PC-3 (cell line): ENCODE data around the gene VAPB. TPM values are rescaled to one million over a fixed set of nuclear protein-coding genes. Genes with fewer than 3 reads are reported as not detected.

Experiments used
- ATAC-seq: fragments of 200-7000 bp; cut with Tn5 transposase; 2 replicates; pipeline ENCODE4 v1.9.1; 2020; ENCODE audit warnings: mild to moderate bottlenecking, moderate library complexity
- BruUV-seq: library from RNA; stranded (reverse); fragments of 400-500 nt; replicated peaks from 2 replicates; lab custom pipeline; 2021; lab: Mats Ljungman, UMichigan
- CTCF ChIA-PET: fragments of 300-600 bp; sonication (Branson Sonifier 250); formaldehyde crosslinking; loops from one replicate; lab custom pipeline; 2022; ENCODE audit warnings: antibody characterized with exemption; lab: Charles Lee
- POLR2A ChIA-PET: fragments of 300-600 bp; sonication (Branson Sonifier 250); formaldehyde crosslinking; loops from one replicate; lab custom pipeline; 2022; ENCODE audit warnings: antibody characterized with exemption; ENCODE audit not compliant: unreplicated experiment; lab: Charles Lee
- DNase-seq: peaks from one replicate; pipeline ENCODE4 v3.0.0-alpha.2; 2015
- H2AFZ ChIP-seq: fragments of 300-600 bp; sonication (generic); 2 replicates; pipeline ENCODE4 v1.6.0; 2016; ENCODE audit warnings: antibody characterized with exemption, low read length
- H3F3A ChIP-seq: fragments of 300-600 bp; sonication (generic); one replicate; pipeline ENCODE4 v1.6.0; 2017; ENCODE audit warnings: antibody characterized with exemption, low read length, control low read depth, mild to moderate bottlenecking; ENCODE audit not compliant: unreplicated experiment
- H3K27ac ChIP-seq: fragments of 300-600 bp; sonication (generic); 2 replicates; pipeline ENCODE4 v1.5.1; 2016; ENCODE audit warnings: mild to moderate bottlenecking, low read length
- H3K27me3 ChIP-seq: fragments of 300-600 bp; sonication (generic); 2 replicates; pipeline ENCODE4 v1.6.1; 2016; ENCODE audit warnings: low read length, mixed read lengths
- H3K36me3 ChIP-seq: fragments of 300-600 bp; sonication (generic); 2 replicates; pipeline ENCODE4 v1.6.1; 2016; ENCODE audit warnings: low read depth, mixed run types, low read length, mixed read lengths
- H3K4me1 ChIP-seq: fragments of 300-600 bp; sonication (generic); 2 replicates; pipeline ENCODE4 v1.5.1; 2016; ENCODE audit warnings: low read length; ENCODE audit not compliant: insufficient read depth
- H3K4me2 ChIP-seq: fragments of 300-600 bp; sonication (generic); 2 replicates; pipeline ENCODE4 v1.6.0; 2016; ENCODE audit warnings: low read length
- H3K4me3 ChIP-seq: fragments of 300-600 bp; sonication (generic); 2 replicates; pipeline ENCODE4 v1.5.1; 2016; ENCODE audit warnings: mild to moderate bottlenecking, low read length, mixed read lengths
- H3K79me2 ChIP-seq: fragments of 300-600 bp; sonication (generic); 2 replicates; pipeline ENCODE4 v1.6.1; 2017; ENCODE audit warnings: low read length, mixed read lengths
- H3K9ac ChIP-seq: fragments of 300-600 bp; sonication (generic); 2 replicates; pipeline ENCODE4 v1.6.0; 2016; ENCODE audit warnings: mild to moderate bottlenecking, low read length
- H3K9me2 ChIP-seq: fragments of 300-600 bp; sonication (generic); replicated peaks from 2 replicates; pipeline ENCODE4 v1.6.1; 2016; ENCODE audit warnings: mixed run types, low read length, mixed read lengths
- H3K9me3 ChIP-seq: fragments of 300-600 bp; sonication (generic); 2 replicates; pipeline ENCODE4 v1.6.1; 2016; ENCODE audit warnings: low read length, mixed read lengths
- H4K20me1 ChIP-seq: fragments of 300-600 bp; sonication (generic); 2 replicates; pipeline ENCODE4 v1.6.1; 2016; ENCODE audit warnings: low read length, mixed read lengths
- EZH2 ChIP-seq: fragments of 300-600 bp; sonication (generic); IDR thresholded peaks from one replicate; pipeline ENCODE4 v1.6.1; 2017; ENCODE audit warnings: antibody characterized with exemption, mild to moderate bottlenecking, low read length; ENCODE audit not compliant: unreplicated experiment
- EZH2phosphoT487 ChIP-seq: fragments of 300-600 bp; sonication (generic); IDR thresholded peaks from 2 replicates; pipeline ENCODE4 v1.6.1; 2018; ENCODE audit warnings: mild to moderate bottlenecking, antibody characterized with exemption, low read length, borderline replicate concordance
- intact Hi-C: fragments of 100-400 bp; cut with micrococcal nuclease; formaldehyde crosslinking; loops from 2 replicates; pipeline ENCODE4 v1.9.0; 2023
- total RNA-seq: library from RNA; depleted of rRNA; stranded (reverse); fragments of >200 nt; gene quantifications from 2 replicates; pipeline ENCODE4 v1.2.3, GENCODE V29; 2014
- TF ChIP-seq, protein P1 (sequence below): fragments of 300-600 bp; sonication (generic); conservative IDR thresholded peaks from 2 replicates; pipeline ENCODE4 v1.5.1; 2017; ENCODE audit warnings: antibody characterized with exemption, low read depth, mild to moderate bottlenecking, low read length

Gene VAPB
- total RNA-seq, 1 experiment from 2014 or later, result 16.5 TPM

DNA sequence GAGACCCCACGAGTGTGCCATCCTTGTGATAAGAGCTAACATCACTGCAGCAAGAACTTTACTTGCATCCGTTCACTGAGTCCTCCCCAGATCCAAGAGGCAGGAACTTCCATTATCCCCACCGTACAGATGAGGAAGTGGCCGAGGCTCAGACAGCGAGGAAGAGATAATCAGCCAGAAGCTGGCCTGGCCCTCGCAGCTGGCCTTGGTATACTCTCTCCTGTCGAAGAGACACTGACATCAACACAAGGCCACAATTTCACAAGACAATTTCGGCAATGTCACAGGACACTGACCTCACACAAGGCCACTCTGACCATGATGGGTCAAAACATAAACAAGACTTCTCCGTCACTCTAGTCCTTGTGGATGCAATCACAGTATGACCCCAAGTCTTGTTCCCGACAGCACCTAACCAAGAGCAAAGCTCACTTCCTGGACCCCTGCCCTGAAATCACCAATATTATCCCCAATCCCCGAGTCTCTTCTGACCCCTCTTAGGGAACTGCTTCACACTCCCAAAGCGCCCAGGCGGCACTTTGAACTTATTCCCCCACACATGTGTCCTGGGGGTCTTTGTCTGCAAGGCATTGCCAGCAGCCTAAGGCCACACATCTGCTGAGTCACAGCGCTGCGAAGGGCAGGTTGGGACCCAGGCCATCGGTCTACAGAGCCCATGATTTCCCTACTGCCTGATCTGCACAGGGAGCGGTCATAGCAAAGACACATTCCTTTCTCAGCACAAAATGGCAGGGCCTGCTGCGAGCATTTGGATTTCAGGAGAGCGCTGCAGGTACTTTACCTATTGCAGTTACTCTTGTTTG is 14.8 kb upstream of the VAPB start:
- no peak overlapping the region for H3K4me3 ChIP-seq
- H3K27me3 ChIP-seq, result no peaks in the 10 kb centered on the region
- H3K9me3 ChIP-seq, result no peaks in the 10 kb centered on the region
- TF ChIP-seq EZH2phosphoT487 (no peak), EZH2 (no peak)
- TF ChIP-seq, protein P1, sequence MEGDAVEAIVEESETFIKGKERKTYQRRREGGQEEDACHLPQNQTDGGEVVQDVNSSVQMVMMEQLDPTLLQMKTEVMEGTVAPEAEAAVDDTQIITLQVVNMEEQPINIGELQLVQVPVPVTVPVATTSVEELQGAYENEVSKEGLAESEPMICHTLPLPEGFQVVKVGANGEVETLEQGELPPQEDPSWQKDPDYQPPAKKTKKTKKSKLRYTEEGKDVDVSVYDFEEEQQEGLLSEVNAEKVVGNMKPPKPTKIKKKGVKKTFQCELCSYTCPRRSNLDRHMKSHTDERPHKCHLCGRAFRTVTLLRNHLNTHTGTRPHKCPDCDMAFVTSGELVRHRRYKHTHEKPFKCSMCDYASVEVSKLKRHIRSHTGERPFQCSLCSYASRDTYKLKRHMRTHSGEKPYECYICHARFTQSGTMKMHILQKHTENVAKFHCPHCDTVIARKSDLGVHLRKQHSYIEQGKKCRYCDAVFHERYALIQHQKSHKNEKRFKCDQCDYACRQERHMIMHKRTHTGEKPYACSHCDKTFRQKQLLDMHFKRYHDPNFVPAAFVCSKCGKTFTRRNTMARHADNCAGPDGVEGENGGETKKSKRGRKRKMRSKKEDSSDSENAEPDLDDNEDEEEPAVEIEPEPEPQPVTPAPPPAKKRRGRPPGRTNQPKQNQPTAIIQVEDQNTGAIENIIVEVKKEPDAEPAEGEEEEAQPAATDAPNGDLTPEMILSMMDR, result no peak
- intact Hi-C loops, result no loop called here
- H3K4me2 ChIP-seq, result no peak overlapping the region
- no peaks in the 10 kb centered on the region for H3K79me2 ChIP-seq
- no peak for DNase-seq
- peaks cover 8% of the 10 kb centered on the region; the same call in 1 of the 2 replicates for H3K4me1 ChIP-seq
- no TSS peak for BruUV-seq
- no peaks in the 10 kb centered on the region for H3K9me2 ChIP-seq
- no peaks in the 10 kb centered on the region for H3F3A ChIP-seq
- no peaks in the 10 kb centered on the region for H3K36me3 ChIP-seq
- H3K27ac ChIP-seq, result no peak overlapping the region
- ChIA-PET CTCF (no interaction called here), POLR2A (interaction anchor here (0.6 kb wide), 1 partner anchor 68 kb away, joined by 5 read pairs; no protein-coding TSS in a partner anchor)
- ATAC-seq, result no peak
- H4K20me1 ChIP-seq, result no peaks in the 10 kb centered on the region
- no peak overlapping the region for H3K9ac ChIP-seq
- H2AFZ ChIP-seq, result no peak overlapping the region

DNA sequence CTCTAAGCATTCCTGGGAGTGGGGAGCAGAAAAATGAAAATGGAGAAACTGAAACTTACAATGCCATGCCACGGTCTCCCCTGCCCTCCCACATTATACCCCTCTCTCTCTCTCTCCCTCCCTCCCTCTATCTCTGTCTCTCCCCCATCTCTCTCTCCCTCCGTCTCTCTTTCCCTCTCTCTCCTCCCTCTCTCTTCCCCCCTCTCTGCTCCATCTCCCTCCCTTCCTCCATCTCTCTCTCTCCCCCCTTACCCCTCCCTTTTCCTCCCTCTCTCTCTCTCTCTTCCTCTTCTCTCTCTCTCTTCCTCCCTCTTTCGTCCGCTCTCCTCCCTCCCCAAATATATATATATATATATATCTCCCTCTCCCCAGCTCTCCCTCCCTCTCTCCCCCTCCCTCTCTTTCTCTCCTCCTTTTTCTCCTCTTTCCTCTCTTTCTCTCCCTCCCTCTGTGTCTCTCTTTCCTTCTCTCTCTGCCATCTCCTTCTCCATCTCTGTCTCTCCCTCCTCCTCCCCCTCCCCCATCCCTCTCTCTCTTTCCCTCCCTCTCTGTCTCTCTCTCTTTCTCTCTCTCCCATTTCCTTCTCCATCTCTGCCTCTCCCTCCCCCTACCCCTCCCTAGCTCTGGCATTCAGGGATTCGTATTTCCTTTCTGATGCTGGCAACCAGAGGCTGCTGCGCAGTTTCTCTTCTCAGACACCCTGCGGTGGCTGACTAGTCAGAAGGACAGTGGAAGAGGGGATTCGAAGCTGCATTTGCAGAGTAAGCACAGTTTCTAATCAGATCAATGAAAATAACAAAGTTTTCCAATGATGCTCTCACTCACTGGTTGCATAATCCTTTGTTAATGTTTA is 13.9 kb upstream of the VAPB start:
- H3K79me2 ChIP-seq, result no peaks in the 10 kb centered on the region
- no peak overlapping the region for H3K27ac ChIP-seq
- TF ChIP-seq, protein P1, result no peak
- no peak for TF ChIP-seq EZH2
- TF ChIP-seq EZH2phosphoT487, result no peak
- ChIA-PET POLR2A (interaction anchor here (0.6 kb wide), 1 partner anchor 67 kb away, joined by 5 read pairs; no protein-coding TSS in a partner anchor), CTCF (no interaction called here)
- no peak overlapping the region for H3K4me3 ChIP-seq
- DNase-seq (no peak), ATAC-seq (no peak)
- H3K27me3 ChIP-seq, result no peaks in the 10 kb centered on the region
- no peaks in the 10 kb centered on the region for H3K9me2 ChIP-seq
- H3F3A ChIP-seq, result no peaks in the 10 kb centered on the region
- intact Hi-C loops, result no loop called here
- H2AFZ ChIP-seq, result no peak overlapping the region
- no peaks in the 10 kb centered on the region for H3K36me3 ChIP-seq
- H3K4me1 ChIP-seq, result peaks cover 8% of the 10 kb centered on the region; the same call in 1 of the 2 replicates
- no peaks in the 10 kb centered on the region for H3K9me3 ChIP-seq
- no peaks in the 10 kb centered on the region for H4K20me1 ChIP-seq
- H3K4me2 ChIP-seq, result no peak overlapping the region
- no peak overlapping the region for H3K9ac ChIP-seq
- BruUV-seq, result no TSS peak
